ENCODE data around the gene SORBS2. TPM values are rescaled to one million over a fixed set of nuclear protein-coding genes. Genes with fewer than 3 reads are reported as not detected.

Gene SORBS2
- total and polyA plus RNA-seq, 9 donors = 17.4 to 204 (median 32.7) TPM

- Histone ChIP-seq H3K27ac (no peak overlapping the region), H3K4me3 (no peak overlapping the region), H3K36me3 (no peaks in the 10 kb centered on the region), H3K27me3 (no peaks in the 10 kb centered on the region), H3K4me1 (ENCODE audit: insufficient read depth) (peaks cover 6% of the 10 kb centered on the region), H3K9me3 (no peaks in the 10 kb centered on the region)
- TF ChIP-seq POLR2A (IDR thresholded peaks at IDR 0.05) (no peak), EP300 (IDR thresholded peaks at IDR 0.05) (no peak), CTCF (IDR thresholded peaks at IDR 0.05) (no peak)
- no peak for DNase-seq
- WGBS, 3 donors = 44 to 100% (median 100%) methylated on average over 1 of the region's 1 CpG
- intact Hi-C loops (cut with DNase I) = no loop called here
Measured at GRCh38 chr4:185550933-185551332, 261.1 kb downstream of the SORBS2 start.

GRCh38 chr4:185549095-185549639 lies 262.8 kb downstream of the SORBS2 start:
- DNase-seq = no peak
- Histone ChIP-seq H3K9me3 (no peaks in the 10 kb centered on the region), H3K27ac (no peak overlapping the region), H3K4me1 (ENCODE audit: insufficient read depth) (peaks cover 4% of the 10 kb centered on the region), H3K4me3 (no peak overlapping the region), H3K27me3 (no peaks in the 10 kb centered on the region), H3K36me3 (no peaks in the 10 kb centered on the region)
- WGBS, 3 donors = 62 to 75% (median 72%) methylated on average over 2 of the region's 2 CpGs
- intact Hi-C loops (cut with DNase I) = no loop called here
- TF ChIP-seq CTCF (IDR thresholded peaks at IDR 0.05) = no peak

- intact Hi-C loops (cut with DNase I) = no loop called here
- no peaks in the 10 kb centered on the region for H3K36me3 ChIP-seq
- H3K27ac ChIP-seq = no peak overlapping the region
- no peaks in the 10 kb centered on the region for H3K27me3 ChIP-seq
- H3K4me3 ChIP-seq = no peak overlapping the region
- TF ChIP-seq POLR2A (IDR thresholded peaks at IDR 0.05) (no peak), CTCF (IDR thresholded peaks at IDR 0.05) (no peak)
- DNase-seq = no peak
- no peaks in the 10 kb centered on the region for H3K9me3 ChIP-seq
- WGBS, 3 donors = 81 to 95% (median 85%) methylated on average over 1 of the region's 1 CpG
- peaks cover 1% of the 10 kb centered on the region for H3K4me1 ChIP-seq (ENCODE audit: insufficient read depth)
Measured at GRCh38 chr4:185548587-185548986, 263.4 kb downstream of the SORBS2 start.

- intact Hi-C loops (cut with DNase I) = no loop called here
- peaks cover 9% of the 10 kb centered on the region for H3K4me1 ChIP-seq (ENCODE audit: insufficient read depth)
- no peak overlapping the region for H3K4me3 ChIP-seq
- no peaks in the 10 kb centered on the region for H3K9me3 ChIP-seq
- no peaks in the 10 kb centered on the region for H3K27me3 ChIP-seq
- no peak for DNase-seq
- TF ChIP-seq POLR2A (IDR thresholded peaks at IDR 0.05) (no peak), EP300 (IDR thresholded peaks at IDR 0.05) (no peak), CTCF (IDR thresholded peaks at IDR 0.05) (no peak)
- no peaks in the 10 kb centered on the region for H3K36me3 ChIP-seq
- whole genome bisulfite sequencing, 3 donors = 88 to 94% (median 91%) methylated on average over 6 of the region's 6 CpGs
- no peak overlapping the region for H3K27ac ChIP-seq
Measured at GRCh38 chr4:185546335-185546734, 265.7 kb downstream of the SORBS2 start.
